HEK293 (cell line): ENCODE data around the gene C6orf47.
A peak's percentile ranks its signal among the peaks of the same experiment; 100 is the strongest.

Source experiments
- EGR2 ChIP-seq: fragments of 450-650 bp; formaldehyde crosslinking; IDR thresholded peaks from 2 replicates; pipeline ENCODE4 v1.5.1; 2016; ENCODE audit warnings: low read depth, missing biosample characterization, missing genetic modification characterization
- GLI2 ChIP-seq: fragments of 450-650 bp; formaldehyde crosslinking; IDR thresholded peaks from 2 replicates; pipeline ENCODE4; 2017; ENCODE audit warnings: missing biosample characterization, missing genetic modification characterization, low read depth, borderline replicate concordance
- GLI4 ChIP-seq: fragments of 450-650 bp; formaldehyde crosslinking; IDR thresholded peaks from 2 replicates; pipeline ENCODE4 v1.5.1; 2016; ENCODE audit warnings: missing biosample characterization, missing genetic modification characterization
- IKZF3 ChIP-seq: fragments of 450-650 bp; IDR thresholded peaks from 2 replicates; pipeline ENCODE4 v1.5.0; 2018; ENCODE audit warnings: missing biosample characterization, mild to moderate bottlenecking, missing genetic modification characterization, moderate library complexity
- REPIN1 ChIP-seq: fragments of 450-650 bp; formaldehyde crosslinking; IDR thresholded peaks from 2 replicates; pipeline ENCODE4 v1.5.1; 2017; ENCODE audit warnings: missing biosample characterization, missing genetic modification characterization, low read depth
- ZFP3 ChIP-seq: fragments of 450-650 bp; formaldehyde crosslinking; IDR thresholded peaks from 2 replicates; pipeline ENCODE4 v1.5.1; 2016; ENCODE audit warnings: low read depth, missing biosample characterization, missing genetic modification characterization
- ZNF169 ChIP-seq: fragments of 450-650 bp; formaldehyde crosslinking; IDR thresholded peaks from 2 replicates; pipeline ENCODE4 v1.5.1; 2016; ENCODE audit warnings: missing biosample characterization, missing genetic modification characterization
- ZNF23 ChIP-seq: fragments of 450-650 bp; formaldehyde crosslinking; IDR thresholded peaks from 2 replicates; pipeline ENCODE4 v1.5.1; 2016; ENCODE audit warnings: missing biosample characterization, missing genetic modification characterization, borderline replicate concordance
- ZNF239 ChIP-seq: fragments of 450-650 bp; formaldehyde crosslinking; IDR thresholded peaks from 2 replicates; pipeline ENCODE4 v1.5.1; 2016; ENCODE audit warnings: missing biosample characterization, missing genetic modification characterization
- ZNF266 ChIP-seq: fragments of 450-650 bp; formaldehyde crosslinking; IDR thresholded peaks from 2 replicates; pipeline ENCODE4 v1.5.1; 2016; ENCODE audit warnings: missing biosample characterization, missing genetic modification characterization, low read depth
- ZNF341 ChIP-seq: fragments of 450-650 bp; formaldehyde crosslinking; IDR thresholded peaks from 2 replicates; pipeline ENCODE4; 2016; ENCODE audit warnings: low read depth, missing biosample characterization, missing genetic modification characterization
- ZNF37A ChIP-seq: fragments of 450-650 bp; IDR thresholded peaks from 2 replicates; pipeline ENCODE4 v1.5.1; 2018; ENCODE audit warnings: missing biosample characterization, missing genetic modification characterization
- ZNF404 ChIP-seq: fragments of 450-650 bp; formaldehyde crosslinking; IDR thresholded peaks from 2 replicates; pipeline ENCODE4 v1.5.1; 2017; ENCODE audit warnings: missing biosample characterization, missing genetic modification characterization
- ZNF473 ChIP-seq: fragments of 450-650 bp; formaldehyde crosslinking; IDR thresholded peaks from 2 replicates; pipeline ENCODE4 v1.5.1; 2017; ENCODE audit warnings: missing biosample characterization, missing genetic modification characterization
- ZSCAN30 ChIP-seq: fragments of 450-650 bp; IDR thresholded peaks from 2 replicates; pipeline ENCODE4 v1.5.1; 2018; ENCODE audit warnings: missing biosample characterization, mild to moderate bottlenecking, missing genetic modification characterization, moderate library complexity
- TF ChIP-seq, protein P1 (sequence below): fragments of 450-650 bp; formaldehyde crosslinking; IDR thresholded peaks from 2 replicates; pipeline ENCODE4 v1.5.1; 2016; ENCODE audit warnings: missing biosample characterization, missing genetic modification characterization
- TF ChIP-seq, protein P2 (sequence below): fragments of 450-650 bp; formaldehyde crosslinking; IDR thresholded peaks from 2 replicates; pipeline ENCODE4 v1.5.1; 2017; ENCODE audit warnings: missing biosample characterization, mild to moderate bottlenecking, missing genetic modification characterization, moderate library complexity
- TF ChIP-seq, protein P3 (sequence below): fragments of 450-650 bp; formaldehyde crosslinking; conservative IDR thresholded peaks from 2 replicates; pipeline ENCODE4 v1.5.1; 2016; ENCODE audit warnings: low read depth, missing biosample characterization, missing genetic modification characterization
- TF ChIP-seq, protein P4 (sequence below): fragments of 450-650 bp; formaldehyde crosslinking; IDR thresholded peaks from 2 replicates; pipeline ENCODE4 v1.5.1; 2016; ENCODE audit warnings: missing biosample characterization, missing genetic modification characterization
- TF ChIP-seq, protein P5 (sequence below): fragments of 450-650 bp; formaldehyde crosslinking; IDR thresholded peaks from 2 replicates; pipeline ENCODE4 v1.5.1; 2016; ENCODE audit warnings: missing biosample characterization, missing genetic modification characterization

C6orf47 gene

DNA sequence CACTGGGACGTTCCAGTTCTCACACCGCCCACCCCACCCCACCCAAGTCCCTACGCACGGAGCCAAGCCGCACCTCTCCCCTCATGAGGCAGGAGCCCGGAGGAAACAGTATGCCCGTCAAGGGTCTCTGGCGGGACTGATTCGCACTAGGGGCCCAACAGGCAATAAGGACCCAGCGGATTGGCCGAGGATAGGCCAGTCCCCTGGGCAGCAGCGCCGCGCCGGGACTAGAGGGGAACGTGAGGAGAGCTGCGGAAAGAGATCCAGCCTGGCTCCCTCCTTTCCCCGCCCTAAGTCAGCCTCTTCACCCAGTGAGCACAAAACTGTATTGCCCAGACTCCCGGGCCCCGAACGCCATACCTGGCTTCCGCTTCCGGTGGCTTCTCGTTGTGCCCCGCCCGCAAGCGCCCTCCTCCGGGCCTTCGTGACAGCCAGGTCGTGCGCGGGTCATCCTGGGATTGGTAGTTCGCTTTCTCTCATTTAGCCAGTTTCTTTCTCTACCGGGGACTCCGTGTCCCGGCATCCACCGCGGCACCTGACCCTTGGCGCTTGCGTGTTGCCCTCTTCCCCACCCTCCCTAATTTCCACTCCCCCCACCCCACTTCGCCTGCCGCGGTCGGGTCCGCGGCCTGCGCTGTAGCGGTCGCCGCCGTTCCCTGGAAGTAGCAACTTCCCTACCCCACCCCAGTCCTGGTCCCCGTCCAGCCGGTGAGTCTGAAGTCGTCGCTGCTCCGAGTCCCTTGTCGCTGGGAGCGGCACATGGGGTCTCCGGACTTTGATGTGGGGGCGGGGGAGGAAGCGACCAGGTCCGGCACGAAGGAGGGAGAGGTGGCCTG, 5.1 kb upstream of the C6orf47 start, which contains the start of gene CSNK2B (continued):
- TF ChIP-seq, protein P1, sequence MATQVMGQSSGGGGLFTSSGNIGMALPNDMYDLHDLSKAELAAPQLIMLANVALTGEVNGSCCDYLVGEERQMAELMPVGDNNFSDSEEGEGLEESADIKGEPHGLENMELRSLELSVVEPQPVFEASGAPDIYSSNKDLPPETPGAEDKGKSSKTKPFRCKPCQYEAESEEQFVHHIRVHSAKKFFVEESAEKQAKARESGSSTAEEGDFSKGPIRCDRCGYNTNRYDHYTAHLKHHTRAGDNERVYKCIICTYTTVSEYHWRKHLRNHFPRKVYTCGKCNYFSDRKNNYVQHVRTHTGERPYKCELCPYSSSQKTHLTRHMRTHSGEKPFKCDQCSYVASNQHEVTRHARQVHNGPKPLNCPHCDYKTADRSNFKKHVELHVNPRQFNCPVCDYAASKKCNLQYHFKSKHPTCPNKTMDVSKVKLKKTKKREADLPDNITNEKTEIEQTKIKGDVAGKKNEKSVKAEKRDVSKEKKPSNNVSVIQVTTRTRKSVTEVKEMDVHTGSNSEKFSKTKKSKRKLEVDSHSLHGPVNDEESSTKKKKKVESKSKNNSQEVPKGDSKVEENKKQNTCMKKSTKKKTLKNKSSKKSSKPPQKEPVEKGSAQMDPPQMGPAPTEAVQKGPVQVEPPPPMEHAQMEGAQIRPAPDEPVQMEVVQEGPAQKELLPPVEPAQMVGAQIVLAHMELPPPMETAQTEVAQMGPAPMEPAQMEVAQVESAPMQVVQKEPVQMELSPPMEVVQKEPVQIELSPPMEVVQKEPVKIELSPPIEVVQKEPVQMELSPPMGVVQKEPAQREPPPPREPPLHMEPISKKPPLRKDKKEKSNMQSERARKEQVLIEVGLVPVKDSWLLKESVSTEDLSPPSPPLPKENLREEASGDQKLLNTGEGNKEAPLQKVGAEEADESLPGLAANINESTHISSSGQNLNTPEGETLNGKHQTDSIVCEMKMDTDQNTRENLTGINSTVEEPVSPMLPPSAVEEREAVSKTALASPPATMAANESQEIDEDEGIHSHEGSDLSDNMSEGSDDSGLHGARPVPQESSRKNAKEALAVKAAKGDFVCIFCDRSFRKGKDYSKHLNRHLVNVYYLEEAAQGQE, result no peak
- TF ChIP-seq IKZF3 (tag by site-specific recombination) (no peak; the same call in 1 of the 2 replicates), GLI2 (tag by site-specific recombination) (no peak), ZNF37A (tag by site-specific recombination) (no peak), ZNF473 (tag by site-specific recombination) (no peak), GLI4 (tag by site-specific recombination) (no peak), ZNF266 (tag by site-specific recombination) (no peak), ZNF341 (tag by site-specific recombination) (peak; percentile 96), ZNF239 (tag by site-specific recombination) (no peak), ZNF169 (tag by site-specific recombination) (no peak), ZFP3 (tag by site-specific recombination) (no peak), EGR2 (tag by site-specific recombination) (no peak; the same call in none of the 2 replicates), ZNF23 (tag by site-specific recombination) (no peak), ZSCAN30 (tag by site-specific recombination) (no peak; the same call in 1 of the 2 replicates), REPIN1 (tag by site-specific recombination) (no peak), ZNF404 (tag by site-specific recombination) (no peak)
- TF ChIP-seq, protein P2, sequence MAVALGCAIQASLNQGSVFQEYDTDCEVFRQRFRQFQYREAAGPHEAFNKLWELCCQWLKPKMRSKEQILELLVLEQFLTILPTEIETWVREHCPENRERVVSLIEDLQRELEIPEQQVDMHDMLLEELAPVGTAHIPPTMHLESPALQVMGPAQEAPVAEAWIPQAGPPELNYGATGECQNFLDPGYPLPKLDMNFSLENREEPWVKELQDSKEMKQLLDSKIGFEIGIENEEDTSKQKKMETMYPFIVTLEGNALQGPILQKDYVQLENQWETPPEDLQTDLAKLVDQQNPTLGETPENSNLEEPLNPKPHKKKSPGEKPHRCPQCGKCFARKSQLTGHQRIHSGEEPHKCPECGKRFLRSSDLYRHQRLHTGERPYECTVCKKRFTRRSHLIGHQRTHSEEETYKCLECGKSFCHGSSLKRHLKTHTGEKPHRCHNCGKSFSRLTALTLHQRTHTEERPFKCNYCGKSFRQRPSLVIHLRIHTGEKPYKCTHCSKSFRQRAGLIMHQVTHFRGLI (tag by site-specific recombination), result no peak
- TF ChIP-seq, protein P3, sequence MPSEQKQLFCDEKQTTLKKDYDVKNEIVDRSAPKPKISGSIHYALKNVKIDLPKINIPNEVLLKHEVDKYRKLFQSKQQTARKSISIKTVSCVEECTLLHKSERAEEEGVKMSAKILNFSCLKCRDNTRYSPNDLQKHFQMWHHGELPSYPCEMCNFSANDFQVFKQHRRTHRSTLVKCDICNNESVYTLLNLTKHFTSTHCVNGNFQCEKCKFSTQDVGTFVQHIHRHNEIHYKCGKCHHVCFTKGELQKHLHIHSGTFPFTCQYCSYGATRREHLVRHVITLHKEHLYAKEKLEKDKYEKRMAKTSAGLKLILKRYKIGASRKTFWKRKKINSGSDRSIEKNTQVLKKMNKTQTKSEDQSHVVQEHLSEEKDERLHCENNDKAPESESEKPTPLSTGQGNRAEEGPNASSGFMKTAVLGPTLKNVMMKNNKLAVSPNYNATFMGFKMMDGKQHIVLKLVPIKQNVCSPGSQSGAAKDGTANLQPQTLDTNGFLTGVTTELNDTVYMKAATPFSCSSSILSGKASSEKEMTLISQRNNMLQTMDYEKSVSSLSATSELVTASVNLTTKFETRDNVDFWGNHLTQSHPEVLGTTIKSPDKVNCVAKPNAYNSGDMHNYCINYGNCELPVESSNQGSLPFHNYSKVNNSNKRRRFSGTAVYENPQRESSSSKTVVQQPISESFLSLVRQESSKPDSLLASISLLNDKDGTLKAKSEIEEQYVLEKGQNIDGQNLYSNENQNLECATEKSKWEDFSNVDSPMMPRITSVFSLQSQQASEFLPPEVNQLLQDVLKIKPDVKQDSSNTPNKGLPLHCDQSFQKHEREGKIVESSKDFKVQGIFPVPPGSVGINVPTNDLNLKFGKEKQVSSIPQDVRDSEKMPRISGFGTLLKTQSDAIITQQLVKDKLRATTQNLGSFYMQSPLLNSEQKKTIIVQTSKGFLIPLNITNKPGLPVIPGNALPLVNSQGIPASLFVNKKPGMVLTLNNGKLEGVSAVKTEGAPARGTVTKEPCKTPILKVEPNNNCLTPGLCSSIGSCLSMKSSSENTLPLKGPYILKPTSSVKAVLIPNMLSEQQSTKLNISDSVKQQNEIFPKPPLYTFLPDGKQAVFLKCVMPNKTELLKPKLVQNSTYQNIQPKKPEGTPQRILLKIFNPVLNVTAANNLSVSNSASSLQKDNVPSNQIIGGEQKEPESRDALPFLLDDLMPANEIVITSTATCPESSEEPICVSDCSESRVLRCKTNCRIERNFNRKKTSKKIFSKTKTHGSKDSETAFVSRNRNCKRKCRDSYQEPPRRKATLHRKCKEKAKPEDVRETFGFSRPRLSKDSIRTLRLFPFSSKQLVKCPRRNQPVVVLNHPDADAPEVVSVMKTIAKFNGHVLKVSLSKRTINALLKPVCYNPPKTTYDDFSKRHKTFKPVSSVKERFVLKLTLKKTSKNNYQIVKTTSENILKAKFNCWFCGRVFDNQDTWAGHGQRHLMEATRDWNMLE (tag by site-specific recombination), result peak; percentile 74; the same call in 1 of the 2 replicates
- TF ChIP-seq, protein P4, sequence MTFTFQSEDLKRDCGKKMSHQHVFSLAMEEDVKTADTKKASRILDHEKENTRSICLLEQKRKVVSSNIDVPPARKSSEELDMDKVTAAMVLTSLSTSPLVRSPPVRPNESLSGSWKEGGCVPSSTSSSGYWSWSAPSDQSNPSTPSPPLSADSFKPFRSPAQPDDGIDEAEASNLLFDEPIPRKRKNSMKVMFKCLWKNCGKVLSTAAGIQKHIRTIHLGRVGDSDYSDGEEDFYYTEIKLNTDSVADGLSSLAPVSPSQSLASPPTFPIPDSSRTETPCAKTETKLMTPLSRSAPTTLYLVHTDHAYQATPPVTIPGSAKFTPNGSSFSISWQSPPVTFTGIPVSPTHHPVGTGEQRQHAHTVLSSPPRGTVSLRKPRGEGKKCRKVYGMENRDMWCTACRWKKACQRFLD (tag by site-specific recombination), result no peak
- TF ChIP-seq, protein P5, sequence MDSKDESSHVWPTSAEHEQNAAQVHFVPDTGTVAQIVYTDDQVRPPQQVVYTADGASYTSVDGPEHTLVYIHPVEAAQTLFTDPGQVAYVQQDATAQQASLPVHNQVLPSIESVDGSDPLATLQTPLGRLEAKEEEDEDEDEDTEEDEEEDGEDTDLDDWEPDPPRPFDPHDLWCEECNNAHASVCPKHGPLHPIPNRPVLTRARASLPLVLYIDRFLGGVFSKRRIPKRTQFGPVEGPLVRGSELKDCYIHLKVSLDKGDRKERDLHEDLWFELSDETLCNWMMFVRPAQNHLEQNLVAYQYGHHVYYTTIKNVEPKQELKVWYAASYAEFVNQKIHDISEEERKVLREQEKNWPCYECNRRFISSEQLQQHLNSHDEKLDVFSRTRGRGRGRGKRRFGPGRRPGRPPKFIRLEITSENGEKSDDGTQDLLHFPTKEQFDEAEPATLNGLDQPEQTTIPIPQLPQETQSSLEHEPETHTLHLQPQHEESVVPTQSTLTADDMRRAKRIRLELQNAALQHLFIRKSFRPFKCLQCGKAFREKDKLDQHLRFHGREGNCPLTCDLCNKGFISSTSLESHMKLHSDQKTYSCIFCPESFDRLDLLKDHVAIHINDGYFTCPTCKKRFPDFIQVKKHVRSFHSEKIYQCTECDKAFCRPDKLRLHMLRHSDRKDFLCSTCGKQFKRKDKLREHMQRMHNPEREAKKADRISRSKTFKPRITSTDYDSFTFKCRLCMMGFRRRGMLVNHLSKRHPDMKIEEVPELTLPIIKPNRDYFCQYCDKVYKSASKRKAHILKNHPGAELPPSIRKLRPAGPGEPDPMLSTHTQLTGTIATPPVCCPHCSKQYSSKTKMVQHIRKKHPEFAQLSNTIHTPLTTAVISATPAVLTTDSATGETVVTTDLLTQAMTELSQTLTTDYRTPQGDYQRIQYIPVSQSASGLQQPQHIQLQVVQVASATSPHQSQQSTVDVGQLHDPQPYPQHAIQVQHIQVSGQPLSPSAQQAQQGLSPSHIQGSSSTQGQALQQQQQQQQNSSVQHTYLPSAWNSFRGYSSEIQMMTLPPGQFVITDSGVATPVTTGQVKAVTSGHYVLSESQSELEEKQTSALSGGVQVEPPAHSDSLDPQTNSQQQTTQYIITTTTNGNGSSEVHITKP (tag by site-specific recombination), result no peak
